ENCODE data around the gene NSRP1. TPM values are rescaled to one million over a fixed set of nuclear protein-coding genes. Genes with fewer than 3 reads are reported as not detected.
A peak's percentile ranks its signal among the peaks of the same experiment; 100 is the strongest.

Gene NSRP1
- total and polyA plus RNA-seq, 2 of the 13 experiments (the other 11 are each of a cell fraction or from before 2014, with no cell fraction given) = 7.0 to 14.3 TPM

DNA sequence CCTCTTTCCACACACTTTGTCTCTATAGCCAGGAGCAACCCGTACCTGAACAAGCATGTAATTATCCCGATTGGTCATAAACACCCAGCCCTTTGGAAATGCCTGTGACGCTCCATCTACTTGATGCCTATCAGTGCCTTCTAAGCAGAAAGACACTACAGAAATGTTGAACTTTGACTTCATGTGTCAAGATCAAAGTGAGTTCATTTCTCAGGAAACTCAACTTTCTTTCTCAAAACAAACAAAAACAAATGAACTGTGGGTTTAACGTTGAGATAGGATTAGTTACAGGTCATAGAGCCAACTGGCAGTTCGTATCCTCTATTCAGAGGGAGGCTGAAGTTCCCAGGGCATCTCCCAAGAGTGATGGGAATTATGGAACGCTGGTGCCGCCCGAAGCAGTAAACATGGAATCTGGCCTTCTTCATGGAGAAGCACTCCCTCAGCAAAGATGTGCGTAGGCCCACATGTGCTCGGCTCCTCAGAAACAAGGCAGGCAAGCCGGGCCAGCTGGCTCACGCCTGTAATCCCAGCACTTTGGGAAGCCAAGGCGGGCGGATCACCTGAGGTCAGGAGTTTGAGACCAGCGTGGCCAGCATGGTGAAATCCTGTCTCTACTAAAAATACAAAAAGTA lies 109.4 kb downstream of the NSRP1 start (continued):
- no peak for TF ChIP-seq ZNF142 (CRISPR knock-in tag; IDR thresholded peaks at IDR 0.05)
- no peak for TF ChIP-seq ZNF770 (CRISPR knock-in tag; IDR thresholded peaks at IDR 0.05)
- no peak for TF ChIP-seq ZNF776 (CRISPR knock-in tag; IDR thresholded peaks at IDR 0.05)
- no peak for TF ChIP-seq MZF1 (CRISPR knock-in tag; IDR thresholded peaks at IDR 0.05; ENCODE audit: borderline replicate concordance)
- TF ChIP-seq ZNF317 (CRISPR knock-in tag; IDR thresholded peaks at IDR 0.05) = no peak
- TF ChIP-seq MAX (IDR thresholded peaks at IDR 0.05) = no peak; the same call in 1 of the 2 replicates
- TF ChIP-seq GATAD1 (CRISPR knock-in tag; IDR thresholded peaks at IDR 0.05) = no peak
- TF ChIP-seq ZNF143 (CRISPR knock-in tag; IDR thresholded peaks at IDR 0.05) = no peak
- no peak for TF ChIP-seq SSRP1 (CRISPR knock-in tag; IDR thresholded peaks at IDR 0.05)
- no peak for TF ChIP-seq CEBPB (IDR thresholded peaks at IDR 0.05; ENCODE audit: borderline replicate concordance, low read depth, low read length)
- TF ChIP-seq NFIB (CRISPR knock-in tag; IDR thresholded peaks at IDR 0.05; ENCODE audit: borderline replicate concordance) = no peak
- peak; percentile 41 to 70; a peak in 3 of 4 replicates for TF ChIP-seq POLR2A (IDR thresholded peaks at IDR 0.05; ENCODE audit: insufficient read depth in 1 of 2, low read depth in 2 of 2, low read length in 2 of 2)
- TF ChIP-seq ARID2 (CRISPR knock-in tag; IDR thresholded peaks at IDR 0.05; ENCODE audit: borderline replicate concordance) = no peak
- no peak for TF ChIP-seq DNMT3B (CRISPR knock-in tag; conservative IDR thresholded peaks at IDR 0.05)
- TF ChIP-seq, protein P1, sequence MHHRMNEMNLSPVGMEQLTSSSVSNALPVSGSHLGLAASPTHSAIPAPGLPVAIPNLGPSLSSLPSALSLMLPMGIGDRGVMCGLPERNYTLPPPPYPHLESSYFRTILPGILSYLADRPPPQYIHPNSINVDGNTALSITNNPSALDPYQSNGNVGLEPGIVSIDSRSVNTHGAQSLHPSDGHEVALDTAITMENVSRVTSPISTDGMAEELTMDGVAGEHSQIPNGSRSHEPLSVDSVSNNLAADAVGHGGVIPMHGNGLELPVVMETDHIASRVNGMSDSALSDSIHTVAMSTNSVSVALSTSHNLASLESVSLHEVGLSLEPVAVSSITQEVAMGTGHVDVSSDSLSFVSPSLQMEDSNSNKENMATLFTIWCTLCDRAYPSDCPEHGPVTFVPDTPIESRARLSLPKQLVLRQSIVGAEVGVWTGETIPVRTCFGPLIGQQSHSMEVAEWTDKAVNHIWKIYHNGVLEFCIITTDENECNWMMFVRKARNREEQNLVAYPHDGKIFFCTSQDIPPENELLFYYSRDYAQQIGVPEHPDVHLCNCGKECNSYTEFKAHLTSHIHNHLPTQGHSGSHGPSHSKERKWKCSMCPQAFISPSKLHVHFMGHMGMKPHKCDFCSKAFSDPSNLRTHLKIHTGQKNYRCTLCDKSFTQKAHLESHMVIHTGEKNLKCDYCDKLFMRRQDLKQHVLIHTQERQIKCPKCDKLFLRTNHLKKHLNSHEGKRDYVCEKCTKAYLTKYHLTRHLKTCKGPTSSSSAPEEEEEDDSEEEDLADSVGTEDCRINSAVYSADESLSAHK (CRISPR knock-in tag; IDR thresholded peaks at IDR 0.05; ENCODE audit: borderline replicate concordance) = no peak
- no peak for TF ChIP-seq MED8 (CRISPR knock-in tag; IDR thresholded peaks at IDR 0.05; ENCODE audit: insufficient replicate concordance)
- no peak for TF ChIP-seq NONO (IDR thresholded peaks at IDR 0.05)
- no peak for TF ChIP-seq NONO (CRISPR knock-in tag; conservative IDR thresholded peaks at IDR 0.05)
- TF ChIP-seq ZNF780A (CRISPR knock-in tag; IDR thresholded peaks at IDR 0.05) = no peak
- no peak for TF ChIP-seq SPEN (CRISPR knock-in tag; IDR thresholded peaks at IDR 0.05; ENCODE audit: low read depth)
- no peak for TF ChIP-seq ZNF33A (CRISPR knock-in tag; IDR thresholded peaks at IDR 0.05; ENCODE audit: borderline replicate concordance)

Measured in HepG2 (cell line).